ENCODE results near the gene OSBP2.

Gene OSBP2

DNA sequence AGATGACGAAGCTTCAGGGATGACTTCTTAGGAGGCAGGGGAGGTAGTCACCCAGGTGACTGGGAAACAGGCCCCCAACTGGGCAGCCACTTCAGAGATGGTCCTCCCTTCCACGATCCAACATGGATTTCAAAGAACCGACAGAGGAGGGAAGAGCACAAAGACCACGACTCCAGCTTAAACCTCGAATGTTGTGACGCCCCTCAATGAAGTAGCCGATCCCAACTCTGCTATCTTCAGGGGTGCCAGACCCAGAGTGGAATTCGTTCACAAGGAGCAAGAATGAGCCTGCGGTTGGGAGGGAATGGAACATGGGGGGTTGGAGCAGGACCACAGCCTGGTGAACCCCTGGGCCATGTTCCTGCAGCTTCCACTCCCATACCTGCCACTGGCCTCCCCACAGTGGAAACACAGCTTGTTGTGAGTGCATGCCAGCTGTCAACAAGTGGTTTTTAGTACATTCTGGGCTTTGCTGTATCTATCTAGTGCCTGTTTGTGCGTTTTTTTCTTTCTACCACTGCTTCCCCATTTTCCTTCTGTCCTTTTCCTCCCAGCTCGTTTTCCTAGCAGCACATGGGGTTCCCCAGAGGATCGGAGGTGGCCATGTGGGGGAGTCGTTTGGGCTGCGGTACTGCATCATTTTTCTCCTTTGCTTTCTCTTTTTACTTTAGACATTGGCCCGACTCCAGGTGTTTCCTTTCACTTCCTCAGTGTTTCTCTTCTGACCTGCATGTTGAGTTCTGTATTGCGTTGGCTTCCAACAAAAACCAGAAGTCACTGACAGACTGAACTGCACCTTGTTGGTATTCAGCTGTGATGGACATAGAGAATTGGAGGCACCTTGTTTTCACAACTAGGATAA is 208.1 kb downstream of the OSBP2 start:
- TF ChIP-seq POLR2A (IDR thresholded peaks at IDR 0.05; ENCODE audit: low read depth, low read length), result no peak
- no peak for DNase-seq (ENCODE audit: insufficient read length, low spot score)
- no peak for FAIRE-seq

DNA sequence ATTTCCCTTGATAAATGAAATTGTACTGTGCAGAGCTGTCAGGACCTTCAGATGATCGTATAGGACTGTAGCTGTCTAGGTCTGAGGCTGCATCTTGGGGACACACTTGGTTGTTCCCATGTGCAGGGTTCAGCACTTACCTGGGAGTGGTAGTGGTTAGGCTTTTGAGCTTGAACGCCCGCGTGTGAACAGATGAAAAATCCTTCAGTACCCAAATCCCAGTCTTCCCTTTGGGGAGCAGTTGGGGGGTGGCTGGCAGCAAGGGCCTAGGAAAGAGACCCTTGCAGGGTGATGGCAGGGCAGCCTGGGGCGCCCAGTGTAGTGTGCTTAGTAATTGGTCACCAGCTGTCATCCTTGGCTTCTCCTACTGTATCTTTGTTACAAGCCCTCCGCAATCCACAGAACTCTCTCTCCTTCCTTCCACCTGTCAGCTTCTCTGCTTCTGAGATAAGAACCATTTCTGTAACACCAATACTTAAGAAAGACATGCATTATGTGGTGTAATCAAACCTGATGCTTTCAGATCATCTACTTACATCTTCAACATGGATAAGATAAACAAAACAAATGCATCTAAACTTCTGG is 209.3 kb downstream of the OSBP2 start:
- TF ChIP-seq POLR2A (IDR thresholded peaks at IDR 0.05; ENCODE audit: low read depth, low read length), result no peak
- no peak for DNase-seq (ENCODE audit: insufficient read length, low spot score)
- no peak for FAIRE-seq

DNA sequence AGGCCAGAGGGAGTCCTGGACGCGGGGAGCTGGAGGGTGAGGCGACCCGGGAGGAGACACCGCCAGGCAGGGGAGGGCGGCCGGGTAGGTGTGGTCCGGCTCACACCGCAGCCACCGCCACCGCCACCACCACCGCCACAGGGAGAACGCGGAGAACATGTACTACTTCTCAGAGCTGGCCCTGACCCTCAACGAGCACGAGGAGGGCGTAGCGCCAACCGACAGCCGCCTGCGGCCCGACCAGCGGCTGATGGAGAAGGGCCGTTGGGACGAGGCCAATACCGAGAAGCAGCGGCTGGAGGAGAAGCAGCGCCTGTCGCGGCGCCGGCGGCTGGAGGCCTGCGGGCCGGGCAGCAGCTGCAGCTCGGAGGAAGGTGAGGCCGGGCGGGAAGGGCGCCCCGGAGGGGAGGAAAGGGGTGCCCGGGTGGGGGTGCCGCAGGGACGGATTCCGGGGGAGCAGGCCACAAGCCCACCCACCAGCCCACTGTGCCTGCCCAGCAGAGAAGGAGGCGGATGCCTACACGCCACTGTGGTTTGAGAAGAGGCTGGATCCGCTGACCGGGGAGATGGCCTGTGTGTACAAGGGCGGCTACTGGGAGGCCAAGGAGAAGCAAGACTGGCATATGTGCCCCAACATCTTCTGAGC is 211.1 kb downstream of the OSBP2 start:
- no peak for FAIRE-seq
- no peak for TF ChIP-seq POLR2A (IDR thresholded peaks at IDR 0.05; ENCODE audit: low read depth, low read length)
- no peak for DNase-seq (ENCODE audit: insufficient read length, low spot score)

DNA sequence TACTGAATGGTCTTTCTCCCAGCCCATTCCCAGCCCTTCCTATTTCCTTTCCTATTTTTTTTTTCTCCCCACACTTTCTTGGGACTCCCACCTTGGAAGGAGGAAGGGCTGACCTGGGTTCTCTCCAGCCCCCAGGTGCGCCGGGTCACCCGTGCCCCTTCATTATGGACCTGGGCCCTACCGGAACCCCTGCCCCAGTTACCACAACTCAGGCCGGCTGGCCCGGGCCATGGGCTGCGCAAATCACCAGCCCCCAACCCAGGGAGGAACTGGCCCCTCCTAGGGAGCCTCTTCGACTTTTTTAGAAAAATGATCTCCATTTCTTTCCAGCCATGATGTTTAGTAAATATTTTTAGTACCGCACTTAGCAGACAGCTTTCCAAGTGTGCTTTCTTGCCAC is 211.7 kb downstream of the OSBP2 start:
- DNase-seq (ENCODE audit: insufficient read length, low spot score) (no peak), FAIRE-seq (no peak)
- no peak for TF ChIP-seq POLR2A (IDR thresholded peaks at IDR 0.05; ENCODE audit: low read depth, low read length)

DNA sequence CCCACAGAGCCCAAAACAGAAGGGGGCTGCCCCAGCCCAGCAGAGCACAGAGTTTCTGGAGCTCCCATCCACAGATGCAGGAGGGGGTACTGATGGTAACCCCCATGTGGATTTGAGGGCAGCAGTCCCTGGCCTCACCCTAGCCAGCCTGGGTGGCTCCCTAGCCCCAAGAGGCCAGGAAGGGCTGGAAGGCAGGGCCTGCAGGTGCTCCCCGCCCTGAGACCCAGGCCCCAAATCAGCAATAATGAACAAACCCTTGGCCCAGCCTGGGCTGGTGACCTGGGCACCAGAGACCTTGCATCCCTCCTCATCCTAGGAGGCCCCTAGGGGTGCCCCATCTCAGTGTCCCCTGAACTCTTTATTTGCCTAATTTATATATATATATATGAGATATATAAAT is 212.3 kb downstream of the OSBP2 start:
- no peak for DNase-seq (ENCODE audit: insufficient read length, low spot score)
- FAIRE-seq, result no peak

DNA sequence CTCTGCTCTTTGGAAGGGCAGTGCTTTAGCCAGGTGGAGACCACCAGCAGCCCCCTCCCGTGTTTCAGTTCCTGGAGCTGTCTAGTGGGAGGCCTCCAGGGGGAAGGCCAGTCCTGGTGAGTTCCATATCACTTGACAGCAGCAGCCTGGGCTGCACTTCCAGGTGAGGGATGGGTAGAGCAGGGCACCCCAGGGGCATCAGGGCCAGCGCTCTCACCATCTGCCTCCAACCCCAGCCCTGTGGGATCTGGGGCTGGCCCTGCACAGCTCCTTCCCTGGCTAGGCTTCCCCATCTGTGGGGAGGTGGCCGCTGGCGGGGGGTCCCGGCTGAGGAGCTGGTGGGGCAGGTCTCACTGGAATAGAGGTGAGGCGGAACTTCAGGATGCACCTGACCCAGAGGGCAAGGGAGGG is 213.4 kb downstream of the OSBP2 start:
- TF ChIP-seq POLR2A (IDR thresholded peaks at IDR 0.05; ENCODE audit: low read depth, low read length), result no peak
- DNase-seq (ENCODE audit: insufficient read length, low spot score), result no peak
- no peak for FAIRE-seq

More for the DNA sequence above, 212.3 kb downstream of the OSBP2 start:
- no peak for TF ChIP-seq POLR2A (IDR thresholded peaks at IDR 0.05; ENCODE audit: low read depth, low read length)

DNA sequence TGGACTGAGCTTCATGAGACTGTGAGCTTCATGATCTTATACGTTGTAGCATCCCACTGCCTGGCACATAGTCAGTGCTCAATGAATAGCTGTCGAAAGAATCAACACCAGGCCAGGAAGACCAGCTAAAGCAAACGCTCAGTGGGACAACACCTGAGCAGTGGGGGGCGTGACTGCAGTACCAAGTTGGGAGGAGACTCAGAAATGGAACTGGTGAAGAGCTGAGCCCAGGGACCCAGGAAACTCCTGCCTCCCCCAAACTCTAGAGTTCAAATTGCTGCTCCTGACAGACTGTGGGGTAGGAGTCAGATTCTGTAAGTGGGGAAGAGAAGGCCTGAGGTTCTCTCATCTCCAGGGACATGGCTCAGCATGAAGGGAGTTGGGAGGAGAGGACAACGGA is 214.6 kb downstream of the OSBP2 start:
- FAIRE-seq (no peak), DNase-seq (ENCODE audit: insufficient read length, low spot score) (no peak)
- TF ChIP-seq POLR2A (IDR thresholded peaks at IDR 0.05; ENCODE audit: low read depth, low read length), result no peak

DNA sequence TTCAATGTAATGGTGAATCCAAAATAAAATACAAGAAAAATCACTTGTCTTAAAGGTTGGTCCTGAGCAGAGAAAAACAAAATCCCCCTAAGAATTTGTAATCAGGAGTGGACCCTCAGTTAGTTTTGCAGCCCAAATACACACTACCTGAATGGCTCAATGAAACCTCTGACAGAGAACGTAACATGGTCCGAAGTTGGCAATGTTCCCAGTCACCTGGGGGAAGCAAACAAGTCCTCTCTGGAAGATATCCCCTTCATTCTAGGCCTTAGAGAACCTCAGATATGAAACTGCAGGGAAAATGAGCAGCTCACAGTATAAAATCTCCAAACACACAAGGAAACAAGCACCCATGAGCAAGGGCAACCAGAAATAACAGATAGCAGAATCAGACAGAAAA is 215.7 kb downstream of the OSBP2 start:
- TF ChIP-seq POLR2A (IDR thresholded peaks at IDR 0.05; ENCODE audit: low read depth, low read length), result no peak
- FAIRE-seq (no peak), DNase-seq (ENCODE audit: insufficient read length, low spot score) (no peak)

DNA sequence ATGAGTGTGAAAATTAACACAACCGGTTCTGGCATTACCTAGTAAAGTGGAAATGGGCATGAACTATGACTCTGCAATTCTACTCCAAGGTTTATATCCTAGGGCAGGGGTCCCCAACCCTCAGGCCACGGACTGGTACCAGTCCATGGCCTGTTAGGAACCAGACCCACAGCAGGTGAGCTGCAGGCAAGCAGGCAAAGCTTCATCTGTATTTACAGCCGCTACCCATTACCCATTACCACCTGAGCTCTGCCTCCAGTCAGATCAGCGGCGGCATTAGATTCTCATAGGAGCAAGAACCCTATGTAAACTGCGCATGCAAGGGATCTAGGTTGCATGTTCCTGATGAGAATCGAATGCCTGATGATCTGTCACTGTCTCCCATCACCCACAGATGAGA is 224.1 kb downstream of the OSBP2 start:
- DNase-seq (ENCODE audit: insufficient read length, low spot score) (no peak), FAIRE-seq (no peak)
- no peak for TF ChIP-seq POLR2A (IDR thresholded peaks at IDR 0.05; ENCODE audit: low read depth, low read length)

DNA sequence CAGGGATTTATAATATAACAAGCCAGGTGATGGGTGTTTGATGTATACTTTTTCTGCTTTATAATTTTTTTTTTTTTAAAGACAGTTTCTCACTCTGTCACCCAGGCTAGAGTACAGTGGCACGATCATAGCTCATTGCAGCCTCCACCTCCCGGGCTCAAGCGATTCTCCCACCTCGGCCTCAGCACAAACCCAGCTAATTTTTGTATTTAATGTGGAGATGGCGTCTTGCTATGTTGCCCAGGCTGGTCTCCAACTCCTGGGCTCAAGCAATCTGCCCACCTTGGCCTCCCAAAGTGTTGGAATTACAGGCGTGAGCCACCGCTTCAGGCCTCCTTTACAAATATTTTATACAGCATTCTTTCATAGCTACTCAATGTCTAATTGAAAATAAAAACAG is 225.3 kb downstream of the OSBP2 start:
- DNase-seq (ENCODE audit: insufficient read length, low spot score), result no peak
- no peak for TF ChIP-seq POLR2A (IDR thresholded peaks at IDR 0.05; ENCODE audit: low read depth, low read length)
- FAIRE-seq, result no peak

DNA sequence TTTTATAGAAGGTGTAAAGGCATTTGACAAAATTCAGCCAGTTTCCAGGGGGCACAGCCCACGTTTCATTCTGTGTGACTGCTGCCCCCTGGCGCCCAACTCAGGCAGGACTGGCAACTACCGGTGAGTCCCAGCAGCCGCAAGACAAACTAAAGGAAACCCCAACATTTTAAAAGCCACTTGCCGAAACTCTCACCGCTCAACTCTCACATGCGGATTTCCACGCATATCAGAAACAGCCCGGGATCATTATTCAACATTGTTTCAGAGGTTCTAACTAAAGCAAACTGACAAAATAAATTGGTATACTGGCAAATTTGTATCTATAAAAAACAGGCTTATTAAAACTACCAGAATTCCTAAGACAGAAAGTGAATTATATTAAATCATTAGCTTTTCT is 225.7 kb downstream of the OSBP2 start:
- FAIRE-seq, result no peak
- no peak for TF ChIP-seq POLR2A (IDR thresholded peaks at IDR 0.05; ENCODE audit: low read depth, low read length)
- DNase-seq (ENCODE audit: insufficient read length, low spot score), result peak; percentile 63

DNA sequence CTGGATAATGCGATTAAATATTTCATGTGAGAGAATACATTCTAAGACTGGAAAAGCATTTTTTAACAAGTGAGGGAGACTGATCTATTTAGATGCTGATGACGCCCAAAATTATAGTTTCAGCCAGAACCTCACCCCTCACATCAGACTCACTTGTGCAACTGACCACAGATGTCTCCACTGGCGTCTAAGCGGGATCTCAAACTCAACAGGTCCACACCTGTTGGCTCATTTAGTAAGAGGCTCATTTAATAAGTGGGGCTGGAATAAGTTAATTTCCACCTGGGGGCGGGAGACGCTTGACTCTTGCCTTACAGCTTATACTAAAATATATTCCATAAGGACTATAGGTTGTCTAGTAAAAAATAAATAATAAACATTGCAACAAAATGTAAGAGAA is 226.4 kb downstream of the OSBP2 start:
- FAIRE-seq, result no peak
- no peak for DNase-seq (ENCODE audit: insufficient read length, low spot score)

DNA sequence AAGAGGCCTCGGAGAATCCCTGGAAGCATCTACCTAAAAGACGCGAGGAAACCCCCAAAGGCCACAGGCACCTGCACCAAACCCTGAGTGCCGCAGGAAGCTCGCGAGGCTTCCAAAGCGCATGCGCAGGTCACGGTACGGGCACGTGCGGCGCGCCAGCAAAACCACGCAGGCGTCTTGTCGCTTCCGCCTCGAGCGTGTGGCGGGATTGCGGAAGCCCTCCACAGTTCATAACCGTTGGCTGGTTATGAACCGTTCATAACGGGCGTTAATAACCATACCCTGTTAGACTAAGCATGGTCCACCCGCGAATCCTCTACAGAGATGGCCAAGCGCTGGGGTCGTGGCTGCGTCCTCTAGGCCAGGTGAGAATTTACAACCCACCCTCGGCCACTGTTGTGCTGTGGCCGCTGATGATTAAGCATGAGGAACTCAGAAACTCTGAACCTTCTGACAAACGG is 227.5 kb downstream of the OSBP2 start:
- FAIRE-seq, result no peak

More for the DNA sequence above, 226.4 kb downstream of the OSBP2 start:
- TF ChIP-seq POLR2A (IDR thresholded peaks at IDR 0.05; ENCODE audit: low read depth, low read length), result no peak

DNA sequence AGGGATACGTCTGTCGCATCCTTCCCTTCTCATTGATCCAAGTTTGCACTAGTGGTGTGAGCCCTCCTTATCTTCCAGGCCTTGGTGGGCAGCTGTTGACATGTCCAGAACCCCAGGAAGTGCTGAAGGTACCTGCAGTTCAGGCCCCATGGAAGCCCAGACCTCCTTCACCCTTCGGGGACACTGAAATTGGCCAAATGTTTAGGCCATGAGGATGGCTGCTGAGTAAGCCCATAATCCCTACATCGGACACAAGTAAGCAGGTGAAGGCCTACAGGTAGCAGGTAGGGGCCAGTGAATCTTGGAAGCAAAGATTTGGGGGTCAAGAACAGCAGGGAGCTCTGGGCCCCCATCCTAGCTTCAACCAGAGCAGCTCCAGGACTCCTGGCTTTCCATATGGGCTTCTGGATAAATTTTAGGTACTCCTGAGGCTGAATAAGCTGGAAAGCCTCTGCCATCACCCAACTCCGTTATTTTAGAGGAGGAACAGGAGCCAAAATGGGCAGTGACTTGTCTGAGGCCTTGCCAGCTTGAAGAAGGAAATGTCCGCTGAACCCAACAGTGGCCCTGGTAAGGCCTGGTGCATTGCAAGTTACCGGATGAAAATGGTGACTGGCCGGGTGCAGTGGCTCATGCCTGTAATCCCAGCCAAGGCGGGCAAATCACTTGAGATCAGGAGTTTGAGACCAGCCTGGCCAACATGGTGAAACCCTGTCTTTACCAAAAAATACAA is 228.7 kb downstream of the OSBP2 start:
- FAIRE-seq (no peak), DNase-seq (ENCODE audit: insufficient read length, low spot score) (no peak)
- TF ChIP-seq POLR2A (IDR thresholded peaks at IDR 0.05; ENCODE audit: low read depth, low read length), result no peak

More for the DNA sequence above, 227.5 kb downstream of the OSBP2 start:
- no peak for DNase-seq (ENCODE audit: insufficient read length, low spot score)
- no peak for TF ChIP-seq POLR2A (IDR thresholded peaks at IDR 0.05; ENCODE audit: low read depth, low read length)
